HG02973 (cell line): ENCODE measurements around the gene FER.

Experiments
- ATAC-seq: cut with Tn5 transposase; IDR thresholded peaks from one replicate; pipeline ENCODE4 v1.9.1; 2021; ENCODE audit warnings: moderate library complexity; ENCODE audit not compliant: unreplicated experiment

Gene FER

GRCh38 chr5:109225716-109226625 lies 478.3 kb downstream of the FER start:
- ATAC-seq, result no peak

GRCh38 chr5:109230369-109230768 lies 482.7 kb downstream of the FER start:
- no peak for ATAC-seq

- no peak for ATAC-seq
Observed at GRCh38 chr5:109231331-109231730, 483.6 kb downstream of the FER start.

- ATAC-seq, result no peak
Observed at GRCh38 chr5:109234381-109234780, 486.7 kb downstream of the FER start.

- ATAC-seq, result no peak
Observed at GRCh38 chr5:109239456-109239855, 491.8 kb downstream of the FER start.

GRCh38 chr5:109242518-109242917 lies 494.8 kb downstream of the FER start:
- ATAC-seq, result no peak

GRCh38 chr5:109246395-109246794 lies 498.7 kb downstream of the FER start:
- ATAC-seq, result no peak
